Middle frontal gyrus (tissue), 1 donor: ENCODE results near the gene FAT3.

Experiments used
- DNase-seq: peaks from one replicate; pipeline ENCODE4 v3.0.0-alpha.2; 2015; ENCODE audit warnings: low spot score; ENCODE audit errors: extremely low spot score

FAT3 gene

DNA sequence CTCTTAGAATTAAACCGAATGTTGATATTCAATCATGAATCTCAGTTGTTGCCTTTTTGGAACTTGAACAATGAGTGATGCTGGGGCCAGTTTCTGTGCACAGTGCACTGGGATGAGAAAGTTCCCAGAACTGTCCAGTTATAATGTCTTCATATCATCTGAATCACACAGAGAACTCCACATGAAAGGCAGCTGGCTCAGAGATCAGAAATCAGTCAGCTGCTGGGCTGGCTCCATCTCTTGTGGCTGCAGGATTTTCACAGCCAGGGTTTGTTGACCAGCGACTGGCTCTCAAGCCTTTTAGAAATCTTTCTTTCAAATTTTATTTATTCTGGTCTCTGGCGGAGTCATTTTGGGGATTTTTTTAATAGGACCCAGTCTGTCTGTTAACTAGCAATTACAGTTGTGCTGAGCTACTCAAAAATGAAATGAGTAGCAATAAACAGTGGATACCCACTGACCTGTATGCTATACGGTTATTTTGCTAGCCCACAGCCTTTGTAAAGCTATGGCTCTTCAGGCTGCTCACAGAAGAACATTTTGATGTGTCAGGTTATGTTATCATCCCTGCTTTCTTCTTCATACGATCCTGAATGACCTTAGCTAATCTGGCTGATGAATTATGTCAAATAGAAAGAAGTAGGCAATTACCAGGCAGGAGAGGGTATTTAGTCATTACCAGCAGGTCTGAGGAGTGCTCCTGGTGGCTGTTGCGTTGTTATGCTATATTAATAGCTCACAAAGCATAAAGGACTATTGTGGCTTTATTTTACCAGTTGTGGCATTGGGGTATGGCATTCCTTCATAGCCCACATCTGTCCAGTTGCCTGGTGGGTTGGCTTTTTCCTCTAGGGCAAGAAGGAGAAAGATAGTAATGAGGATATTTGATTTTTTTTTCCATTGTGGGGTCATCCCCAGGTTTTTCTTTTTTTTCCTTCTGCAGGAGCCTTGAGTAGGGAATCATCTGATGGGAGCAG lies 3.6 kb downstream of the FAT3 start:
- no peak for DNase-seq

DNA sequence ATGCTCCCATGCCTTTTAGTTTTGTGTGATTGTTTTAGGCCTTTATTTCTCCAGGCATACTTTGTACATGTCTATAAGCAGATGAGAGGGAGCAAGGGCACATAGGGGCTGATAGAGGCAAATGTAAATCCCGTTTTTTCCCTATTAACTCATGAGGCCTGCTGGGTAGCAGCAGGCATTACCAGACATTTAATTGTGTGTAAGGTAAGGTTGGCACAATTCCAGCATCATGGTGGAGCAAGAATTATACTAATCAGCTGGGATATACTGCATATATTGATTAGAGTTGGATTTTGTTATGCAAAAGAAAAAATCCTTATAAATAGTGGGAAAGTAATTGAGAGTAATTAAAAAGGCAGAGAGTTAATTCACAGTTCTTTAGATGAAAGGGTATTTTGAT lies 12.2 kb downstream of the FAT3 start:
- DNase-seq, result no peak

DNA sequence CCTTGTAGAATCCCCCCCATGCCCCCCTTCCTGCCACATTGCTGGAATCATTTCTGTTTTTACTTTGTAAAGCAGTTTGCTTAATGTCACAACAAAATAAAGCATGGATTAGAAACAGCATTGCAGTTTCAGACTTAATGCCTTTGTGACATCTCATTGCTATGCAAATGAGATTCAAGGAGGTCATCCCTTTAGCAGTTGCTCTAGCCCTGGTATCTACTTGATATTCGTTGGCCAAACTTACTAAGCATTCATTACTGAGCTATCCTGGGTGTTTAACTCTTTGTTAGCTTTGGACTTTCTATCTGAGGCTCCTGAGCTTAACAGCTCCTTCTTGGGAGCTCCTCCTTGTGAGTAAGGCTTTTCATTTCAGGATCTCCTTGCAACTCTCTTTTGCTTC lies 16.3 kb downstream of the FAT3 start:
- DNase-seq, result no peak

DNA sequence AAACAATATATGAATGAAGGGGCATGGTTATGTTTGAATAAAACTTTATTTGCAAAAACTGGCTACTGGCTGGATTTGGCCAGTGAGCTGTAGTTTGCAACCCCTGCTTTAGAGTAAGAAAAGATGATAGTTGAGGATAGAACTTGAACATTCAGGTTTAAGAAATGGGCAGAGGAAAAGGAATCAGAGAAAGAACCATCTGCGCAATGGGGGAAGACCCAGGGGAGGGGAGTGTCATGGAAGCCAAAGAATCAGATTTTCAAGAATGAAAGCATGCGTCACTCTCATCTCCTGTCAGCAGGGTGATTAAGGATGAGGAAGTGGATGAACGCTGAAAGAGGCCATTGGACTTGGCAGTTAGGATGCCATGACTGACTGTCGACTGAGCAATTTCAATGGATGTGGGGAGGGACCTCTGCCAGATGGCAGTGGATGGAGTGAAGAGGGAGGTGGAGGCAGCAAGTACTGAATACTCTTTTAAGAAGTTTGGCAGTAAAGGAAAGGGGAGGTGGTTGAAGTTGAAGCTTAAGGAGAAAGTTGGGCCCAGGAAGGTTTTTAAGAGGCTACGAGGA lies 21.2 kb downstream of the FAT3 start:
- no peak for DNase-seq

DNA sequence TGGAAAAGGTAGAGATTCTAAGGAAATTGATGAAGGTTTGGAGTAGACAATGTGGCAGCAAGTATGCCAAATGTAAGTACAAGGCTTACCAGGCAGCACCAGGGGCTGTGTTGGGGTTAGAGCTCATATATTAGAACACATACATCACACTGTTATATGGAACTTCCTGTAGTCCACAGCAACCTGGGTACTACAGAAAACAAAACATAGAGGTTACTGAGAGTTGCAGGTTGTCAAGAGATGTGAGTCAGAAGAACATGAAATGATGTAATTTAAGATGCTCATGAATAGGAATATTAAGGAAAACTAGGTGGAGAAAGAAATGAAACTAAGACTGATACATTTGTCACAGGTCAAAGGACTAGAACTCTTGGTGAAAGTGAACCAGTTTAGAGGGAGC lies 22.0 kb downstream of the FAT3 start:
- no peak for DNase-seq

DNA sequence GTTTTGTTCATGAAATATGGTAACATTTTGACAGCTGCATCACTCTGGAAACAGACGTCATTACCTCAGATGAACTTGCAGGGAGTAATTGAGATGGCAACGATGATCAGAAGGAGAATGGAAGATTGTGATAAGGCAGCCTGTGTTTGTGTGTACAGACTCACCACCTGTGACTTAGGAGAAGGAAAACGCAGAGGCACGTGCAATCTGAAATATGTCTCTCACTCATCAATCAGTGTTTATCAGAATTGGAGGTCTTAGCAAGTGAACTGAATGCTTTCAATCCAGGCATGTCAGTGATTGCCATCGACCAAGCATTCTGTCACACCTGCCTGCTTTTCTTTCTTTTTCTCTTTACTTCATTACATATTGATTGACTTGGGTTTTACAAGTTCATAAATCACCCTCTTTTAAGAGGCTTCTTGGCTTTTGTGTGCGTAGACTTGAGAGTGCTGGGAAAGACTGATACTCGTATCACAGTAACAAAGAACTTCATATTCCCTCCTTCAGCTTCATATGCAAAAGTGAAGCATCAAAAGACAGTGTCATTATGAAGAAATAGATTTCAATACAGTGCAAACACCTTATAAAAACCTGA lies 24.6 kb downstream of the FAT3 start:
- DNase-seq, result no peak

DNA sequence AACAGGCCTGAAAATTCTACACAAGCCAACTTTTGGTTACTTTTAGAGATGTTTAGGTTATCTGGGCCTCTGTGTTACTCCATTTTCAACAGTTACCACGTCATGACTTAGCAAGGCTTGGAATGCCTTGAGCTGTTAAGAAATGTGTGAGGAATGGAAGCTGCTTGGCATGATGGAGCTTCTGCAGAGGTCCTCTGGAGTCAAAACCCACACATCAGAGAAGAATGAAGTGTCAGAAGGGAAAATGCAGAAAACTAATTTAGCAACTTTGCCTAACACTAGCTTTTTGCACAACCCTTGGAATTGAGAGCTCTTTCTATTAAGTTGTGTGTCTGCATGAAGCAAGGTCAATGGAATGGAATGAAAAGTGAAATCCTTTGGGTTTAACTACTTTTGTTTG lies 27.4 kb downstream of the FAT3 start:
- no peak for DNase-seq

DNA sequence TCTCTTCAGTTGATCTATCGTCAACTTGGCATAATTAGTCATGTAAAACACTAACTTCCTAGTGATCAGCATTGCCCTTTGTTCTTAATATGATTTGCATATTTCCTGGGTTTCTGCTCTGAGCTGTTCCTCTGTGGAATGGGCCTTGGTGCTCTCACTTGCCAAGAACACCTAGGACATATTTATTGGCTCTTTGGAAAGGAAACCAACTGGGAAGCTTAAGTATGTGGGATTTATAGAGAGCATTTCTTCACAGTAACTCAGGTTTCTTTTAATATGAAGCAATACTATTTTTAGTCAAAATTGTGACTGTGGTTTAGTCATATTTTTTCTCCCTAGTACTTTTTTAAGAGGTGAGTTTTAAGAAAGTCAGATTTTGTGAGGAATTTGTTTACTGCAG lies 28.8 kb downstream of the FAT3 start:
- DNase-seq, result no peak

DNA sequence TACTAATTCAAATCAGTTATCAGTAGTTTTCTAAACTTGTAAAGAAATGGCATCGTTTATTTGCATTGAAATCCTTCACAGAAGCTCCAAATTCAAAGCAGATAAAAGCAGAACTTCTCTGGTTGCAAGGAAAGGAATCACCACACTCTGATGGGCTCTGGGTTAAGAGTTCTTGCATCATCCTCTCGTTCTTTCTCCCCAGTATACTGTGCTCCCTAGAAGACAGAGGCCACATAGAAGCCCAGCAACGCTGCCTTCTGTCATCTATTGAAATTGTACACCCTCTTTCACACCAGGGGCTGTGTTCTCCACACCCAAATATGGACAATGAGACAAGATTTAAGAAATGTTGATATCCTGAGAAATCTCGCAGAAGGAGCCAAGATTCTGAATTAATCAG lies 29.3 kb downstream of the FAT3 start:
- DNase-seq, result no peak

DNA sequence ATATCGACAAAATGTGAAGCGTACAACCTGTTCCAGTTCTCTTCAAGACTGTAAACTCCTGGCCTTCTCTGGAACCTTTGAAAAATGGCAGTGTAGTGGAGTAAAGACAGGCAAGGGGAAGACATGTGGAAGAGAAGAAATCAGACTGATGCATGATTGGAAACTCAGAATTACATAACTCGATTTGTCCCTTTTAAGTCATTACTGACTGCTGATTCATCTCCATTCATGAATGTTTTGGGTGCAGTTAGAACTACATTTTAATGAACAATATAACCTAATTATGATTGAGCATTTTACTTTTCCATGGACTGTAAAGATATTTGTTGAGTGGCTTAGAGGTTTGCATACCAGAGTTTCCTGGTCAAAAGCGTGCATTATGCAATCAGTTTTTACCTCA lies 32.9 kb downstream of the FAT3 start:
- DNase-seq, result no peak

DNA sequence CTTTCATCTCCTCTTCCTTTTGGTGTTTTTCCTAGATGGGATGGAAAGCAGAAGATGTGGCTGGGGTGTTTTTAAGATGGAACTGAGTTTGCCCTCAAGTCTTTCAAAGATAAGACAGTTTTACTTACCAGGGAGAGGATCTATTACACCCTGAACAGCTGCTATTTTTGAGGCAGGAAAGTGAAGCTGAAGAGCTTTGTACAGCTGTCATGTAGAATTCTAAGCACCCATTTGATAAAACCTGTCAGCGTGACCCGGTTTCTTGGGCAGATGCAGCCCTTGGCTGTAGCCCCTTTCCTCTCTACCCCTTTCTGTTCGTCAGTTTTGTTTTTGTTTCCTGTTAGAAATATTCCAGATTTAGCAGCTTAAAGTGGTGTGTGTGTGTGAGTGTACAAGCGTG lies 35.2 kb downstream of the FAT3 start:
- no peak for DNase-seq

DNA sequence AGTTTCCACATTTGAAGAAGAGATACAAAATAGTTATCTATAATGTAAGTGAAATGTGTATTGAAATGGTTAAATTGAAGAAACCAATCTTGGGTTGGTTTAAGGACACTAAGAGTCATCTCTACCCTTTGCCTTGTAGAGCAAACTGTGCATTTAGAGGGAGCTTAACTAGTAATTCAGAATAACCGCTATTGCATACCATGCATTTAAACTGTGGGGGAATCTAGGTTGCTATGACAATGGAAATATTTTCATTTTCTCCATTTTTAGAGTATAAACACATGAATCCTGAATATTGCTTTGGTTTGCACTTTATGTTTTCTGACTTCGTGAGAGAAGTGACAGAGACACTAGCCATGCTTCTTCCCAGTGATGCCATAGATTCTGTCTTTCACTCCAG lies 39.7 kb downstream of the FAT3 start:
- no peak for DNase-seq

DNA sequence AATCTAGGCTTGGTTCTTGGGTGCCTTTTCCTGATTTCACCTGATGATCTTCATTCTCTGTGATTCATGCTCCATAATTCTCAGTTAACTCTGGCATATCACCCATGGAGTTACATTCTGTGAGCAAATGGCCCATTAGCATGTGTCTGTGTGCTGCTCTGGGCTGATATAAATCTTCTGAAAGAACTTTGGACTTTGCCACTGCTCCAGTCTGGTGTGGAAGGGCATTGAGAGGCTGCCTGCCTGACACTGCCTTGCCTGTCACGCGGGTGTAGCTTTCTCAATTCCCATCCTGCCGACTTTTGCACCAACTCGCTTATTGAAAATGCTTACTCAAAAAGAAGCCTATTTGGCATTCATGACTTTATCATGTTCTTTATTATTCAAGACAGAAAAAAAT lies 42.2 kb downstream of the FAT3 start:
- no peak for DNase-seq

DNA sequence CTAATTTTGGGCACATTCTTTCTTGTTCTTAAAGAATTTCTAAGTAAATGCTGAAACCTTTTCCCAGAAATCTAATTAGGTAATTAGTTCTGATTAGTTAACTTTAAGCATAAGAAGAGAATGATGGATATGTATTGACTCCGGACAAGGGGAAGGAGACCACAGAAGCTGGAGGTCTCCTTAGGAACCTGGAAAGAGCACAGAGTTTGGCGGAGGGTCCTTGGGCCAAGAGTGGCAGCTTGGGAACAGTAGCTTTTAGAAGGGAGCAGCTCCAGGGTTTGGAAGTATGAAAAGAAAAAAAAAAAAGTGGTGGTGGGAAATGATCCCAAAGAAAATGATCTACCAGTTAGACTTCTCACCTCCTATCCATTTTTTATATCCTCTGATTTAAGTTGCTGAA lies 42.7 kb downstream of the FAT3 start:
- no peak for DNase-seq

DNA sequence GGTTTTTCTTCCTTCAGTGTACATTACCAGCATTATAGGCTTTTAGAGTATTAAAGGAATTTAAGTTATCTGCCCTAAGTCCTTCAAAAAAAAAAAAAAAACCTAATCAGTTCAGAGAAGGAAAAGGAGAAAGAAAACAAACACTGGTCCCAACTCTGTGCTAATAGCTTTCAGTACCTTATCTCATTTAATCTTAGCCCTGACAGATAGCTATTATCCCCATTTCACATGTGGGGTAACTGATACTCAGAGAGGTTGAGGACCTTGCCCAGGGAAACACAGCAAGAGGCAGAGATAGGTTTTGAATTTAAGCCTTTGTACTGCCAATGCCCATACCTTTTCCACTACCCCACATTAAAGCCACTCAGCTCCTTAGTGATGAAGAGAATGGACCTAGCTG lies 43.4 kb downstream of the FAT3 start:
- no peak for DNase-seq

DNA sequence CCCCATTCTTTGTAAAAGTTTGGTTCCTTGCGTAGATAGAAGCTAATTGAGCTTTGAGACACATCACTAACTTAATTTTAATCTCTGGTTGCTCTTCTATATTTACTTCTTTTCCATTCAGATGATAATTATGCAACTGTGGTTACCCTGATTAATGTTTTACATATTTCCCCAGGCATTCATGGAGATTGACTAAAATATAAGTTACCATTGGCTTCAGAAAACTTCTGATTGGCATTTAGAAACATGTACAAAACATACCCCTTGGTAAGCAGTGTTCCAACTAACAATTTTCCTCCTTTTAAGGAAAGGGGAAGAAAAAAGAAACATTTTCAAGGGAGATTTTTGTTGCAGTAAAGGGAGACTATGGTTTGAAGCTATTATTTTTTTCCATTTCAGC lies 43.9 kb downstream of the FAT3 start:
- no peak for DNase-seq

DNA sequence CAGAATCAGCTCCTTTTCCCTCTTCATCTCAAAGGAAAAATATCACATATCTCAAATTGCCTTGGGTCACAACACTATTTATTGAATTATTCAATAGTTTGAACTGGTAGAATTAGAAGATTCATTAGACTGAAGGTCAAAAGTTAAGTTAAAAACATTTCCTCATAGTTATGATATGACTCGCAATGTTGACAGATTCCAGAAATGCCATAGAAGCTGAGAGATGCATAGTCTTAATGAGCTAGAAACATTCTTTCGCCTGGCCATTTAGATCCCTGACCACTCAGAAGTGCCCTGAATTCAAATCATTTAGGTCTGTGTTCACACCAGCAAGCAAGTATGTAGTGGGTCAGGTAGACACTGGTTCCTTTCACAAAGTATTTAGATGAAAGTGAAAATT lies 44.4 kb downstream of the FAT3 start:
- no peak for DNase-seq

DNA sequence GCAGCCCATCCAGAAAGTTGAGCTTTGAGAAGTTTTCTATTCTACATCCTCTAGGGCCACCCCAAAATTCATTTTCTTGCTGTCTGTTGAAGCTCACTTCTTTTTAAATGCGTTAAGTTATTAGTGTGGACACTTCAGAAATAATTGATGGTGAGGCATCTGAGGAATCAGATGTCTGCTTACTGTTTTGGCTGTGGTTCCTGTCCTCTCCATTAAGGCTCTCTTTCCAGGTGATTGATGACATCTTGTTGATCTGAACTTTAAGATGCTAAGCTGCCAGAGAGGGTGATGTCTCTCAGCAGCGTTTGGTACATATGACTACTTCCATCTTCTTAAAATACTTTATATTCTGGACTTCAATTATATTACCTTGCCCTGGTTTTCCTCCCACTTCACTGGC lies 45.2 kb downstream of the FAT3 start:
- no peak for DNase-seq

DNA sequence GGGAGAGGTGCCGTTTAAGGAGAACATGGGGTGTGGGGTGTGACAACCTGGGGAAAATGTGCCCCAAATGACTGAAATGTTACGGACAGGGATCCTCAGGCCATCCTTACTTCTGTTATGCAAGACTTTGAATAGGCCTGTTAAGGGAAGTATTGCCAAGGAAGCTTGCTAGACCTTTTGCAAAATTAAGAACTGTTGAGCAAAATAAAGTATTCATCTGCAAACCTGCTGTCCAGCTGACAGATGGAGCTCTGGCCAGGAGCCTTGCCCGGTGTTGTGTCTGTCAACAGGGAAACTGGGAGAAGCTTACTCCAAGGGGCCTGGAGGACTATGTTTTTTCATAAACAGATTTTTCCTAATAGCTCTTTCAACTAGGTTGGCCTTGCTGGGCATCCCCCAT lies 48.0 kb downstream of the FAT3 start:
- no peak for DNase-seq
